Measurements from ENCODE around the gene COX8C. TPM values are rescaled to one million over a fixed set of nuclear protein-coding genes. Genes with fewer than 3 reads are reported as not detected.
A peak's percentile ranks its signal among the peaks of the same experiment; 100 is the strongest.

Gene COX8C
- total RNA-seq, 4 donors from 2014 or later = not detected

- H3K4me3 ChIP-seq (ENCODE audit: low read depth, poor library complexity, severe bottlenecking) = peak overlapping the region; percentile 79
- intact Hi-C loops (cut with DNase I; ENCODE audit: low total_unique reads) = no loop called here
- DNase-seq (ENCODE audit: low spot score in 2 of 2) = no peak
- no peak for TF ChIP-seq CTCF (IDR thresholded peaks at IDR 0.05)
- no peak for TF ChIP-seq POLR2A (IDR thresholded peaks at IDR 0.05)
- 4 to 12% methylated on average over 7 of the region's 7 CpGs for WGBS, 2 donors
Observed at GRCh38 chr14:93333631-93334103, 13.3 kb upstream of the COX8C start.

DNA sequence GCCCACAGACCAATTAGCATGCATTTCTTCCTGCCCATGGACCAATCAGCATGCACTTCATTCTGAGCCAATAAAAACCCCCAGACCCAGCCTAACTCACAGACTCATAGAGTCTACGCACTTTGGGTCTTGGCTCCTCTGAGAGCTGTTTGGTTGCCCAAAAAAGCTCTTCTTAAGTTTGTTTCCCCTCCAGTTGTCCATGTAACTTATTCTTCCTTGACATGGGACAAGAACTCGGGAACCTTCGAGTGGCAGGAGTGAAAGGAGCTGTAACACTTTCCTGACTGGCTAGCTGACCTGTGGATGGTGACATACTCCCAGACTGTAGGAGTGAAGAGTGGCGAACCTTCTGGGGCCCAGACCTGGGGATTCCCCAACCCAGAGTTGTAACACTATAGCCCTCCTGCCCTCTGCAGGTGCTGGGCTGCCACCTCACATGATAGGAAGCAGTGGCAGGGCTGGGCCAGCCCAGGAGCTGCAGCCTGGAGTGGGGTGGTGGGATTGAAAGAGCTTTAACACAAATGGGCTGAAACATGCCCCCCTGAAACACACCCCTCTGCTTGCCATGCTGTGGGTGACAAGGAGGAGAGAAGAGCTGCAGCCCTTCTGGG is 9.7 kb upstream of the COX8C start:
- no peak for DNase-seq (ENCODE audit: low spot score in 2 of 2)
- WGBS, 2 donors = 92 to 94% methylated on average over 4 of the region's 4 CpGs
- TF ChIP-seq CTCF (IDR thresholded peaks at IDR 0.05) (no peak), POLR2A (IDR thresholded peaks at IDR 0.05) (no peak)

DNA sequence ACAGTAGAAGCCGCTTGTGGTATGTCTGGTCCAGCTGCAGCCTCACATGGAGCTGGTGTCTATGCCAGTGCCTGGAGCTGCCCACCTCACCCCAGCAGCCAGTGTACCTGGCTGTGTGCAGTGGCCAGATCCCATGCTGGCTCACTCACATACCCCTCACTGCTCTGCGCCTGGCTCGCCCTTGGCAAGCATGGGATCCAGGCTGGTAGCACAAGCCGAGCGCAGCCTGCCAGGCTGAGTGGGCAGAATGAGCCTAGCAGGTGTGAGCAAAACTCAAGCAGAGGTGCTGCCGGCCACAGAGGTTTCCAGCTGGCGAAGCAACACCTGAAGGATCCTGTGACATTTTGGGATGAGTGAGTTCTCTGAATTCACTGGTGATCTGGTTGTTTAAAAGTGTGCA is 9.1 kb upstream of the COX8C start:
- H3K4me3 ChIP-seq (ENCODE audit: low read depth, poor library complexity, severe bottlenecking) = no peak overlapping the region
- intact Hi-C loops (cut with DNase I; ENCODE audit: low total_unique reads) = no loop called here
- no peak for DNase-seq (ENCODE audit: low spot score in 2 of 2)
- WGBS, 2 donors = 95 to 97% methylated on average over 7 of the region's 7 CpGs
- TF ChIP-seq POLR2A (IDR thresholded peaks at IDR 0.05) (no peak), CTCF (IDR thresholded peaks at IDR 0.05) (no peak)

More for the DNA sequence above, 9.7 kb upstream of the COX8C start:
- intact Hi-C loops (cut with DNase I; ENCODE audit: low total_unique reads) = no loop called here
- no peak overlapping the region for H3K4me3 ChIP-seq (ENCODE audit: low read depth, poor library complexity, severe bottlenecking)

DNA sequence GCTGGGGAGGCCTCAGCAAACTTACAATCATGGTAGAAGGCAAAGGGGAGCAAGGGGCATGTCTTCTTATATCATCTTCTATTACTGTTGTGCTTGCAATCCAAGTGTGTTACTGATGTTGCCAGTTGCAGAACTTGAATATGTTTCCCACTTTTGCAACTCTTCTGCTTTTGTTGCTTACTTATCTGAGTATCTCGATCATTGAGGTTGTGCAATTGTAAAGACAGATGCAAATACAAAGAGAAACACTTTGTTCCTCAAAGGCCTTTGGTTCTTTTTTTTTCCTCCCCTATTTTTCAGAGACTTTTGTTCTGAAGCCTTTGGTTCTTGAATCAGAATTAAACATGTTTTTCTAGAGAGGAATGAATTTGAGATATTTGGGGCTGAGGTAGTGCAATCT is 3.7 kb upstream of the COX8C start:
- intact Hi-C loops (cut with DNase I; ENCODE audit: low total_unique reads) = no loop called here
- 63 to 72% methylated on average over 1 of the region's 1 CpG for WGBS, 2 donors
- no peak for TF ChIP-seq POLR2A (IDR thresholded peaks at IDR 0.05)
- no peak for TF ChIP-seq CTCF (IDR thresholded peaks at IDR 0.05)
- H3K4me3 ChIP-seq (ENCODE audit: low read depth, poor library complexity, severe bottlenecking) = no peak overlapping the region
- no peak for DNase-seq (ENCODE audit: low spot score in 2 of 2)

- 64 to 67% methylated on average over 2 of the region's 2 CpGs for WGBS, 2 donors
- no peak for TF ChIP-seq POLR2A (IDR thresholded peaks at IDR 0.05)
- TF ChIP-seq CTCF (IDR thresholded peaks at IDR 0.05) = no peak
- intact Hi-C loops (cut with DNase I; ENCODE audit: low total_unique reads) = no loop called here
- DNase-seq (ENCODE audit: low spot score in 2 of 2) = no peak
- H3K4me3 ChIP-seq (ENCODE audit: low read depth, poor library complexity, severe bottlenecking) = no peak overlapping the region
Observed at GRCh38 chr14:93343797-93344196, 3.2 kb upstream of the COX8C start.

GRCh38 chr14:93347850-93348249 is 868 bp downstream of the COX8C start:
- 83% methylated on average over 8 of the region's 8 CpGs for WGBS, 2 donors
- no peak for DNase-seq (ENCODE audit: low spot score in 2 of 2)
- TF ChIP-seq CTCF (IDR thresholded peaks at IDR 0.05) = no peak
- TF ChIP-seq POLR2A (IDR thresholded peaks at IDR 0.05) = no peak
- intact Hi-C loops (cut with DNase I; ENCODE audit: low total_unique reads) = no loop called here
- H3K4me3 ChIP-seq (ENCODE audit: low read depth, poor library complexity, severe bottlenecking) = no peak overlapping the region

Data from lower leg skin (tissue), 4 donors.